WTC11 (cell line): ENCODE data around the gene RHOBTB3.

Experiments used
- CBFB ChIP-seq: sonication (generic); formaldehyde crosslinking; IDR thresholded peaks from 2 replicates; pipeline ENCODE4 v1.8.1; 2022; ENCODE audit warnings: mild to moderate bottlenecking, low read depth, missing genetic modification reagents
- E2F4 ChIP-seq: sonication (generic); formaldehyde crosslinking; IDR thresholded peaks from 2 replicates; pipeline ENCODE4 v1.8.1; 2022; ENCODE audit warnings: low read depth, mild to moderate bottlenecking, moderate library complexity, missing genetic modification reagents, borderline replicate concordance
- MAX ChIP-seq: sonication (generic); formaldehyde crosslinking; IDR thresholded peaks from 2 replicates; pipeline ENCODE4 v1.8.0; 2022; ENCODE audit warnings: mild to moderate bottlenecking, missing genetic modification reagents
- MXD4 ChIP-seq: fragments of 250-450 bp; sonication (Bioruptor Pico); IDR thresholded peaks from 2 replicates; pipeline ENCODE4 v1.8.0; 2021; ENCODE audit warnings: mild to moderate bottlenecking, moderate library complexity, borderline replicate concordance
- MYBL2 ChIP-seq: sonication (generic); formaldehyde crosslinking; IDR thresholded peaks from 2 replicates; pipeline ENCODE4 v1.8.1; 2023; ENCODE audit warnings: mild to moderate bottlenecking, moderate library complexity, missing genetic modification reagents
- NFYB ChIP-seq: sonication (generic); formaldehyde crosslinking; conservative IDR thresholded peaks from 2 replicates; pipeline ENCODE4 v1.8.0; 2022; ENCODE audit warnings: low read depth, missing genetic modification reagents
- SP1 ChIP-seq: sonication (generic); formaldehyde crosslinking; conservative IDR thresholded peaks from 2 replicates; pipeline ENCODE4 v1.8.1; 2022; ENCODE audit warnings: missing genetic modification reagents
- TF ChIP-seq, protein P1 (sequence below): fragments of 200-600 bp; IDR thresholded peaks from 2 replicates; pipeline ENCODE4 v1.8.0; 2022; ENCODE audit warnings: antibody characterized with exemption
- TF ChIP-seq, protein P2 (sequence below): sonication (generic); formaldehyde crosslinking; IDR thresholded peaks from 2 replicates; pipeline ENCODE4 v1.8.1; 2023; ENCODE audit warnings: mild to moderate bottlenecking, missing genetic modification reagents, moderate library complexity
- TF ChIP-seq, protein P3 (sequence below): sonication (generic); formaldehyde crosslinking; IDR thresholded peaks from 2 replicates; pipeline ENCODE4 v1.8.0; 2022; ENCODE audit warnings: missing genetic modification reagents

DNA sequence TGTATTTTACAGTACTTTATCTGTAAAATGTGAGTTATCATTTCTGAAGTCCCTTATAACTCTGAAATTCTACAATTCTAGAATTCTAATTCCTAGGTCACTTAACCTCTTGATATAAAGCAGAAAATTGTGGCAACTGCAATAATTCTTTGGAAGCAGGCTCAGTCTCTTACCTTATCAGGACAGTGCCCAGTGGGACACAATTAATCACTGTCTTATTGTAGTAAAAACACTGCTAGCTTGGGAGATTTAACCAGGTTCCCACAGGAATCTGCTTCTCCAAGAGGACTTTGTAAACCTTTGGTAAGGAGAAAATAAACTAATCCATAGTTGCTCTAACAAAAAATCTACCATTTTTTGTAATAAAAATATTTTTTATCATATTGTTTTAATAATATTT, 30.1 kb upstream of the RHOBTB3 start:
- TF ChIP-seq MAX (CRISPR knock-in tag): no peak
- no peak for TF ChIP-seq CBFB (CRISPR knock-in tag)
- TF ChIP-seq, protein P1, sequence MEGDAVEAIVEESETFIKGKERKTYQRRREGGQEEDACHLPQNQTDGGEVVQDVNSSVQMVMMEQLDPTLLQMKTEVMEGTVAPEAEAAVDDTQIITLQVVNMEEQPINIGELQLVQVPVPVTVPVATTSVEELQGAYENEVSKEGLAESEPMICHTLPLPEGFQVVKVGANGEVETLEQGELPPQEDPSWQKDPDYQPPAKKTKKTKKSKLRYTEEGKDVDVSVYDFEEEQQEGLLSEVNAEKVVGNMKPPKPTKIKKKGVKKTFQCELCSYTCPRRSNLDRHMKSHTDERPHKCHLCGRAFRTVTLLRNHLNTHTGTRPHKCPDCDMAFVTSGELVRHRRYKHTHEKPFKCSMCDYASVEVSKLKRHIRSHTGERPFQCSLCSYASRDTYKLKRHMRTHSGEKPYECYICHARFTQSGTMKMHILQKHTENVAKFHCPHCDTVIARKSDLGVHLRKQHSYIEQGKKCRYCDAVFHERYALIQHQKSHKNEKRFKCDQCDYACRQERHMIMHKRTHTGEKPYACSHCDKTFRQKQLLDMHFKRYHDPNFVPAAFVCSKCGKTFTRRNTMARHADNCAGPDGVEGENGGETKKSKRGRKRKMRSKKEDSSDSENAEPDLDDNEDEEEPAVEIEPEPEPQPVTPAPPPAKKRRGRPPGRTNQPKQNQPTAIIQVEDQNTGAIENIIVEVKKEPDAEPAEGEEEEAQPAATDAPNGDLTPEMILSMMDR: no peak
- TF ChIP-seq NFYB (CRISPR knock-in tag): no peak
- TF ChIP-seq E2F4 (CRISPR knock-in tag): no peak
- TF ChIP-seq, protein P2, sequence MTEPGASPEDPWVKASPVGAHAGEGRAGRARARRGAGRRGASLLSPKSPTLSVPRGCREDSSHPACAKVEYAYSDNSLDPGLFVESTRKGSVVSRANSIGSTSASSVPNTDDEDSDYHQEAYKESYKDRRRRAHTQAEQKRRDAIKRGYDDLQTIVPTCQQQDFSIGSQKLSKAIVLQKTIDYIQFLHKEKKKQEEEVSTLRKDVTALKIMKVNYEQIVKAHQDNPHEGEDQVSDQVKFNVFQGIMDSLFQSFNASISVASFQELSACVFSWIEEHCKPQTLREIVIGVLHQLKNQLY (CRISPR knock-in tag): no peak
- TF ChIP-seq, protein P3, sequence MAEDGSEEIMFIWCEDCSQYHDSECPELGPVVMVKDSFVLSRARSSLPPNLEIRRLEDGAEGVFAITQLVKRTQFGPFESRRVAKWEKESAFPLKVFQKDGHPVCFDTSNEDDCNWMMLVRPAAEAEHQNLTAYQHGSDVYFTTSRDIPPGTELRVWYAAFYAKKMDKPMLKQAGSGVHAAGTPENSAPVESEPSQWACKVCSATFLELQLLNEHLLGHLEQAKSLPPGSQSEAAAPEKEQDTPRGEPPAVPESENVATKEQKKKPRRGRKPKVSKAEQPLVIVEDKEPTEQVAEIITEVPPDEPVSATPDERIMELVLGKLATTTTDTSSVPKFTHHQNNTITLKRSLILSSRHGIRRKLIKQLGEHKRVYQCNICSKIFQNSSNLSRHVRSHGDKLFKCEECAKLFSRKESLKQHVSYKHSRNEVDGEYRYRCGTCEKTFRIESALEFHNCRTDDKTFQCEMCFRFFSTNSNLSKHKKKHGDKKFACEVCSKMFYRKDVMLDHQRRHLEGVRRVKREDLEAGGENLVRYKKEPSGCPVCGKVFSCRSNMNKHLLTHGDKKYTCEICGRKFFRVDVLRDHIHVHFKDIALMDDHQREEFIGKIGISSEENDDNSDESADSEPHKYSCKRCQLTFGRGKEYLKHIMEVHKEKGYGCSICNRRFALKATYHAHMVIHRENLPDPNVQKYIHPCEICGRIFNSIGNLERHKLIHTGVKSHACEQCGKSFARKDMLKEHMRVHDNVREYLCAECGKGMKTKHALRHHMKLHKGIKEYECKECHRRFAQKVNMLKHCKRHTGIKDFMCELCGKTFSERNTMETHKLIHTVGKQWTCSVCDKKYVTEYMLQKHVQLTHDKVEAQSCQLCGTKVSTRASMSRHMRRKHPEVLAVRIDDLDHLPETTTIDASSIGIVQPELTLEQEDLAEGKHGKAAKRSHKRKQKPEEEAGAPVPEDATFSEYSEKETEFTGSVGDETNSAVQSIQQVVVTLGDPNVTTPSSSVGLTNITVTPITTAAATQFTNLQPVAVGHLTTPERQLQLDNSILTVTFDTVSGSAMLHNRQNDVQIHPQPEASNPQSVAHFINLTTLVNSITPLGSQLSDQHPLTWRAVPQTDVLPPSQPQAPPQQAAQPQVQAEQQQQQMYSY (CRISPR knock-in tag): no peak
- no peak for TF ChIP-seq MXD4 (CRISPR knock-in tag)
- no peak for TF ChIP-seq MYBL2 (CRISPR knock-in tag)
- no peak for TF ChIP-seq SP1 (CRISPR knock-in tag)
